Neural cell (in vitro differentiated cells): Measurements from ENCODE around the gene HERPUD1. TPM values are rescaled to one million over a fixed set of nuclear protein-coding genes. Genes with fewer than 3 reads are reported as not detected.
"Not testable (repeated sequence)": the region's sequence is repeated elsewhere in the genome, so short reads cannot be mapped to it uniquely, and the experiment has no call there.

Source experiments
- H2AFZ ChIP-seq: fragments of 200-600, 300-800 bp; sonication (generic), shearing (Covaris generic); 2 replicates; pipeline ENCODE4 v1.6.0; 2014; ENCODE audit warnings: low read depth, mild to moderate bottlenecking, antibody characterized with exemption, low read length, moderate library complexity
- H3F3A ChIP-seq: fragments of 200-600 bp; shearing (Covaris generic); 2 replicates; pipeline ENCODE4 v1.6.1; 2016; ENCODE audit warnings: mild to moderate bottlenecking, moderate library complexity, mixed read lengths, antibody characterized with exemption, low read length; ENCODE audit not compliant: insufficient read depth, poor library complexity, severe bottlenecking
- H3K27ac ChIP-seq: fragments of 200-600, 300-800 bp; sonication (generic), shearing (Covaris generic); 2 replicates; pipeline ENCODE4 v1.5.1; 2014; ENCODE audit warnings: mild to moderate bottlenecking, low read length, moderate library complexity
- H3K27me3 ChIP-seq: fragments of 300-800, 200-600 bp; sonication (generic), shearing (Covaris generic); 2 replicates; pipeline ENCODE4 v1.6.0; 2014; ENCODE audit warnings: mild to moderate bottlenecking, low read depth, low read length, moderate library complexity; ENCODE audit not compliant: insufficient read depth
- H3K36me3 ChIP-seq: fragments of 300-800, 200-600 bp; sonication (generic), shearing (Covaris generic); 2 replicates; pipeline ENCODE4 v1.5.1; 2014; ENCODE audit warnings: mild to moderate bottlenecking, antibody characterized with exemption, low read length, moderate library complexity; ENCODE audit not compliant: insufficient read depth
- H3K4me2 ChIP-seq: fragments of 300-800, 200-600 bp; sonication (generic), shearing (Covaris generic); 2 replicates; pipeline ENCODE4 v1.6.0; 2014; ENCODE audit warnings: mild to moderate bottlenecking, low read length
- H3K4me3 ChIP-seq: fragments of 300-800, 200-600 bp; sonication (generic), shearing (Covaris generic); 2 replicates; pipeline ENCODE4 v1.5.1; 2014; ENCODE audit warnings: mild to moderate bottlenecking, low read length, moderate library complexity
- H3K79me2 ChIP-seq: fragments of 200-600 bp; shearing (Covaris generic); replicated peaks from 2 replicates; pipeline ENCODE4 v1.6.0; 2014; ENCODE audit warnings: mild to moderate bottlenecking, low read length, moderate library complexity; ENCODE audit not compliant: insufficient read depth
- H3K9ac ChIP-seq: fragments of 300-800, 200-600 bp; sonication (generic), shearing (Covaris generic); 2 replicates; pipeline ENCODE4 v1.6.1; 2016; ENCODE audit warnings: mild to moderate bottlenecking, low read length, mixed read lengths
- H3K9me2 ChIP-seq: fragments of 200-600 bp; shearing (Covaris generic); 2 replicates; pipeline ENCODE4 v1.6.1; 2016; ENCODE audit warnings: mild to moderate bottlenecking, low read length, mixed read lengths; ENCODE audit not compliant: insufficient read depth
- H3K9me3 ChIP-seq: fragments of 200-600, 300-800 bp; sonication (generic), shearing (Covaris generic); 2 replicates; pipeline ENCODE4 v1.6.1; 2016; ENCODE audit warnings: mild to moderate bottlenecking, mixed run types, low read length, moderate library complexity, mixed read lengths
- H4K20me1 ChIP-seq: fragments of 200-600 bp; shearing (Covaris generic); 2 replicates; pipeline ENCODE4 v1.6.1; 2016; ENCODE audit warnings: mild to moderate bottlenecking, mixed run types; ENCODE audit not compliant: insufficient read depth
- EP300 ChIP-seq: fragments of 450-650 bp; conservative IDR thresholded peaks from 2 replicates; pipeline ENCODE4 v1.6.1; 2014; ENCODE audit warnings: antibody characterized with exemption, mild to moderate bottlenecking, moderate library complexity; ENCODE audit not compliant: poor library complexity, severe bottlenecking
- EZH2 ChIP-seq: fragments of 200-600, 300-800 bp; shearing (Covaris generic), sonication (generic); IDR thresholded peaks from 2 replicates; pipeline ENCODE4 v1.6.1; 2014; ENCODE audit warnings: antibody characterized with exemption, low read length, borderline replicate concordance, mild to moderate bottlenecking; ENCODE audit not compliant: insufficient read depth, poor library complexity, severe bottlenecking
- MXI1 ChIP-seq: fragments of 450-650 bp; conservative IDR thresholded peaks from 2 replicates; pipeline ENCODE4 v1.6.1; 2014; ENCODE audit warnings: antibody characterized with exemption, mild to moderate bottlenecking; ENCODE audit not compliant: poor library complexity, severe bottlenecking
- POLR2AphosphoS5 ChIP-seq: IDR thresholded peaks from 2 replicates; pipeline ENCODE4 v1.6.1; 2012
- RAD21 ChIP-seq: fragments of 450-650 bp; conservative IDR thresholded peaks from 2 replicates; pipeline ENCODE4 v1.6.1; 2014; ENCODE audit warnings: antibody characterized with exemption, mild to moderate bottlenecking, moderate library complexity
- SMC3 ChIP-seq: fragments of 450-650 bp; conservative IDR thresholded peaks from 2 replicates; pipeline ENCODE4 v1.6.1; 2014; ENCODE audit warnings: antibody characterized with exemption, mild to moderate bottlenecking, moderate library complexity; ENCODE audit not compliant: poor library complexity
- TAF1 ChIP-seq: IDR thresholded peaks from 2 replicates; pipeline ENCODE4 v1.6.1; 2012; ENCODE audit warnings: low read depth
- polyA plus RNA-seq: library from polyadenylated mRNA; depleted of rRNA; stranded (reverse); fragments of >200 nt; gene quantifications from 2 replicates; pipeline ENCODE4 v1.2.3, GENCODE V29; 2014
- TF ChIP-seq, protein P1 (sequence below): fragments of 450-650 bp; IDR thresholded peaks from 2 replicates; pipeline ENCODE4 v1.5.1; 2014; ENCODE audit warnings: antibody characterized with exemption, mild to moderate bottlenecking, moderate library complexity; ENCODE audit not compliant: poor library complexity, severe bottlenecking
- TF ChIP-seq, protein P2 (sequence below): IDR thresholded peaks from 2 replicates; pipeline ENCODE4 v1.6.1; 2012; ENCODE audit warnings: borderline replicate concordance

The HERPUD1 gene
- polyA plus RNA-seq, 1 donor from 2014 or later = 76.0 TPM

DNA sequence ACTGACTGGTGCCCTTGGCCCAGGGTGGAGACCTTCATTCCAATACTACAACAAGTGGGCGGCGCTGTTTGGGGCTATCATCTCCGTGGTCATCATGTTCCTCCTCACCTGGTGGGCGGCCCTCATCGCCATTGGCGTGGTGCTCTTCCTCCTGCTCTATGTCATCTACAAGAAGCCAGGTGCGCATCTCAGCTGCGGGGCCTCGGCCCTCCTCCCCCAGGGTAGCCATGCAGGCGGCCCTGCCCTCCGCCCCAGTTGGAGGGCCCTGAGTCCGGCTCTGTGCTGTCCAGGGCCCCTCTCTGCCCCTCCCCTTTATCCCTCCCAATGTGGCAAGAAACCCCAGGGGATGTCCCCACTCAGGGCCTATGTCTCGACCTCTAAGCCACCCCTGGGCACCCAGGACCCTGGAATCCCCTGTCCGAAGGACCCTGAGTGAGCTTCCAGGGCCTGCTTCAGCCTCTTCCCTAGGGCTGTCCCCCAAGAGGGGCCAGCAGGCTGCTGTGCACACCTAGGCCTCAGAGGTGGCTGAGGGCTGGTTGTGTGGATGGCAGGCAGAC is 47.8 kb upstream of the HERPUD1 start:
- Histone ChIP-seq H3K9ac (no peak overlapping the region), H4K20me1 (no peaks in the 10 kb centered on the region), H3K27ac (no peak overlapping the region), H3K4me3 (no peak overlapping the region), H2AFZ (no peak overlapping the region), H3K9me3 (no peaks in the 10 kb centered on the region), H3F3A (no peaks in the 10 kb centered on the region), H3K36me3 (no peaks in the 10 kb centered on the region), H3K9me2 (no peaks in the 10 kb centered on the region), H3K4me2 (no peak overlapping the region), H3K79me2 (no peaks in the 10 kb centered on the region), H3K27me3 (no peaks in the 10 kb centered on the region)
- TF ChIP-seq, protein P1, sequence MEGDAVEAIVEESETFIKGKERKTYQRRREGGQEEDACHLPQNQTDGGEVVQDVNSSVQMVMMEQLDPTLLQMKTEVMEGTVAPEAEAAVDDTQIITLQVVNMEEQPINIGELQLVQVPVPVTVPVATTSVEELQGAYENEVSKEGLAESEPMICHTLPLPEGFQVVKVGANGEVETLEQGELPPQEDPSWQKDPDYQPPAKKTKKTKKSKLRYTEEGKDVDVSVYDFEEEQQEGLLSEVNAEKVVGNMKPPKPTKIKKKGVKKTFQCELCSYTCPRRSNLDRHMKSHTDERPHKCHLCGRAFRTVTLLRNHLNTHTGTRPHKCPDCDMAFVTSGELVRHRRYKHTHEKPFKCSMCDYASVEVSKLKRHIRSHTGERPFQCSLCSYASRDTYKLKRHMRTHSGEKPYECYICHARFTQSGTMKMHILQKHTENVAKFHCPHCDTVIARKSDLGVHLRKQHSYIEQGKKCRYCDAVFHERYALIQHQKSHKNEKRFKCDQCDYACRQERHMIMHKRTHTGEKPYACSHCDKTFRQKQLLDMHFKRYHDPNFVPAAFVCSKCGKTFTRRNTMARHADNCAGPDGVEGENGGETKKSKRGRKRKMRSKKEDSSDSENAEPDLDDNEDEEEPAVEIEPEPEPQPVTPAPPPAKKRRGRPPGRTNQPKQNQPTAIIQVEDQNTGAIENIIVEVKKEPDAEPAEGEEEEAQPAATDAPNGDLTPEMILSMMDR = no peak
- TF ChIP-seq TAF1 (no peak), EP300 (no peak), POLR2AphosphoS5 (no peak), RAD21 (no peak), SMC3 (no peak), EZH2 (no peak), MXI1 (no peak)
- TF ChIP-seq, protein P2, sequence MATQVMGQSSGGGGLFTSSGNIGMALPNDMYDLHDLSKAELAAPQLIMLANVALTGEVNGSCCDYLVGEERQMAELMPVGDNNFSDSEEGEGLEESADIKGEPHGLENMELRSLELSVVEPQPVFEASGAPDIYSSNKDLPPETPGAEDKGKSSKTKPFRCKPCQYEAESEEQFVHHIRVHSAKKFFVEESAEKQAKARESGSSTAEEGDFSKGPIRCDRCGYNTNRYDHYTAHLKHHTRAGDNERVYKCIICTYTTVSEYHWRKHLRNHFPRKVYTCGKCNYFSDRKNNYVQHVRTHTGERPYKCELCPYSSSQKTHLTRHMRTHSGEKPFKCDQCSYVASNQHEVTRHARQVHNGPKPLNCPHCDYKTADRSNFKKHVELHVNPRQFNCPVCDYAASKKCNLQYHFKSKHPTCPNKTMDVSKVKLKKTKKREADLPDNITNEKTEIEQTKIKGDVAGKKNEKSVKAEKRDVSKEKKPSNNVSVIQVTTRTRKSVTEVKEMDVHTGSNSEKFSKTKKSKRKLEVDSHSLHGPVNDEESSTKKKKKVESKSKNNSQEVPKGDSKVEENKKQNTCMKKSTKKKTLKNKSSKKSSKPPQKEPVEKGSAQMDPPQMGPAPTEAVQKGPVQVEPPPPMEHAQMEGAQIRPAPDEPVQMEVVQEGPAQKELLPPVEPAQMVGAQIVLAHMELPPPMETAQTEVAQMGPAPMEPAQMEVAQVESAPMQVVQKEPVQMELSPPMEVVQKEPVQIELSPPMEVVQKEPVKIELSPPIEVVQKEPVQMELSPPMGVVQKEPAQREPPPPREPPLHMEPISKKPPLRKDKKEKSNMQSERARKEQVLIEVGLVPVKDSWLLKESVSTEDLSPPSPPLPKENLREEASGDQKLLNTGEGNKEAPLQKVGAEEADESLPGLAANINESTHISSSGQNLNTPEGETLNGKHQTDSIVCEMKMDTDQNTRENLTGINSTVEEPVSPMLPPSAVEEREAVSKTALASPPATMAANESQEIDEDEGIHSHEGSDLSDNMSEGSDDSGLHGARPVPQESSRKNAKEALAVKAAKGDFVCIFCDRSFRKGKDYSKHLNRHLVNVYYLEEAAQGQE = no peak

DNA sequence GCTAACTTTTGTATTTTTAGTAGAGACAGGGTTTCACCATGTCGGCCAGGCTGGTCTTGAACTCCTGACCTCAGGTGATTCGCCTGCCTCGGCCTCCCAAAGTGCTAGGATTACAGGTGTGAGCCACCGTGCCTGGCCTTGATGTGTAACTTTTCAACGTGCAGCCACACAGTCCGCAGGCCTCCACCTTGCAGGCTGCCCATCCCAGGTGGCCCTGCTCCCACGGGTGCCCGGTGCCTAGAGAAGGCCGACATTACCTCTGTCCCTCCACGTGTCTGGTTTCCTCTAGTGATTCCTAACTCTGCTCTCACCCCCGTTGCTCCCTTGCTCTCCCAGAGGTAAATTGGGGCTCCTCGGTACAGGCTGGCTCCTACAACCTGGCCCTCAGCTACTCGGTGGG is 47.0 kb upstream of the HERPUD1 start:
- H3K27ac ChIP-seq, H3F3A ChIP-seq, H3K9ac ChIP-seq, H3K4me3 ChIP-seq, H3K79me2 ChIP-seq, H3K27me3 ChIP-seq, H4K20me1 ChIP-seq, H2AFZ ChIP-seq, H3K4me2 ChIP-seq, H3K9me3 ChIP-seq, H3K36me3 ChIP-seq, H3K9me2 ChIP-seq: not testable (repeated sequence)
